Smooth muscle cell (in vitro differentiated cells): ENCODE measurements around the gene PLXNA4. TPM values are rescaled to one million over a fixed set of nuclear protein-coding genes. Genes with fewer than 3 reads are reported as not detected.

Experiments
- DNase-seq: peaks from one replicate; lab custom pipeline; 2025; ENCODE audit not compliant: unreplicated experiment; lab: John Stamatoyannopoulos, UW
- H2AFZ ChIP-seq: fragments of 200-600 bp; sonication (generic); 2 replicates; pipeline ENCODE4 v1.6.0; 2016; ENCODE audit warnings: antibody characterized with exemption, low read depth, mild to moderate bottlenecking
- H3F3A ChIP-seq: fragments of 200-600 bp; sonication (generic); 2 replicates; pipeline ENCODE4 v1.6.0; 2017; ENCODE audit warnings: antibody characterized with exemption, low read depth
- H3K27ac ChIP-seq: fragments of 200-600 bp; sonication (generic); 2 replicates; pipeline ENCODE4 v1.5.1; 2016; ENCODE audit warnings: low read depth, mild to moderate bottlenecking
- H3K27me3 ChIP-seq: fragments of 200-600 bp; sonication (generic); 2 replicates; pipeline ENCODE4 v1.6.1; 2016; ENCODE audit warnings: low read depth, mild to moderate bottlenecking
- H3K36me3 ChIP-seq: fragments of 200-600 bp; sonication (generic); 2 replicates; pipeline ENCODE4 v1.5.1; 2016; ENCODE audit warnings: low read depth
- H3K4me1 ChIP-seq: fragments of 200-600 bp; sonication (generic); 2 replicates; pipeline ENCODE4 v1.5.1; 2016; ENCODE audit warnings: low read depth
- H3K4me2 ChIP-seq: fragments of 200-600 bp; sonication (generic); 2 replicates; pipeline ENCODE4 v1.6.0; 2016; ENCODE audit warnings: mild to moderate bottlenecking
- H3K4me3 ChIP-seq: fragments of 200-600 bp; sonication (generic); 2 replicates; pipeline ENCODE4 v1.5.1; 2016; ENCODE audit warnings: mild to moderate bottlenecking
- H3K79me2 ChIP-seq: fragments of 200-600 bp; sonication (generic); 2 replicates; pipeline ENCODE4 v1.6.0; 2016; ENCODE audit warnings: low read depth, mild to moderate bottlenecking
- H3K9ac ChIP-seq: fragments of 200-600 bp; sonication (generic); 2 replicates; pipeline ENCODE4 v1.6.0; 2016; ENCODE audit warnings: low read depth
- H3K9me3 ChIP-seq: fragments of 200-600 bp; sonication (generic); replicated peaks from 2 replicates; pipeline ENCODE4 v1.5.1; 2016; ENCODE audit warnings: low read depth
- H4K20me1 ChIP-seq: fragments of 200-600 bp; sonication (generic); 2 replicates; pipeline ENCODE4 v1.6.0; 2016; ENCODE audit warnings: low read depth
- CTCF ChIP-seq: fragments of 200-600 bp; sonication (generic); IDR thresholded peaks from 2 replicates; pipeline ENCODE4 v1.5.1; 2017; ENCODE audit warnings: borderline replicate concordance, mild to moderate bottlenecking, antibody characterized with exemption; ENCODE audit not compliant: insufficient read depth, poor library complexity, severe bottlenecking
- WGBS: methylation state at CpG from one replicate; pipeline ENCODE4 v1.1.7; 2016; ENCODE audit warnings: low lambda C conversion rate; 5-methylcytosine and 5-hydroxymethylcytosine counted together
- polyA plus RNA-seq: library from polyadenylated mRNA; unstranded; fragments of >200 nt; fragmentation: Nextera tagmentation; extraction: Ambion mirVana; gene quantifications from 2 replicates; pipeline ENCODE4 v1.2.1, GENCODE V29; 2016
- total RNA-seq: library from RNA; depleted of rRNA; stranded (reverse); fragments of >200 nt; gene quantifications from 2 replicates; pipeline ENCODE4 v1.2.3, GENCODE V29; 2014

PLXNA4 gene
- total and polyA plus RNA-seq, 2 experiments from 2014 or later = 8.5 to 9.9 TPM

GRCh38 chr7:132398253-132398925 is 177.9 kb downstream of the PLXNA4 start:
- no peak for DNase-seq
- H3K27me3 ChIP-seq = no peaks in the 10 kb centered on the region
- no peaks in the 10 kb centered on the region for H3K9me3 ChIP-seq
- H3K4me1 ChIP-seq = no peaks in the 10 kb centered on the region
- no peak for TF ChIP-seq CTCF
- no peak overlapping the region for H3K4me3 ChIP-seq
- no peaks in the 10 kb centered on the region for H4K20me1 ChIP-seq
- H3K27ac ChIP-seq = no peak overlapping the region
- H3K9ac ChIP-seq = no peak overlapping the region
- WGBS = 87% methylated on average over 14 of the region's 14 CpGs
- no peaks in the 10 kb centered on the region for H3K79me2 ChIP-seq
- no peaks in the 10 kb centered on the region for H3K36me3 ChIP-seq
- H3F3A ChIP-seq = no peaks in the 10 kb centered on the region
- H2AFZ ChIP-seq = no peak overlapping the region
- no peak overlapping the region for H3K4me2 ChIP-seq

- H3K9me3 ChIP-seq = no peaks in the 10 kb centered on the region
- DNase-seq = no peak
- H3K36me3 ChIP-seq = no peaks in the 10 kb centered on the region
- WGBS = 75% methylated on average over 5 of the region's 5 CpGs
- no peaks in the 10 kb centered on the region for H4K20me1 ChIP-seq
- no peaks in the 10 kb centered on the region for H3K79me2 ChIP-seq
- no peaks in the 10 kb centered on the region for H3K4me1 ChIP-seq
- H3F3A ChIP-seq = no peaks in the 10 kb centered on the region
- no peak overlapping the region for H3K27ac ChIP-seq
- no peak overlapping the region for H2AFZ ChIP-seq
- TF ChIP-seq CTCF = no peak
- no peak overlapping the region for H3K4me2 ChIP-seq
- H3K9ac ChIP-seq = no peak overlapping the region
- no peak overlapping the region for H3K4me3 ChIP-seq
- no peaks in the 10 kb centered on the region for H3K27me3 ChIP-seq
Measured at GRCh38 chr7:132397070-132397469, 179.2 kb downstream of the PLXNA4 start.

- Histone ChIP-seq H3K79me2 (no peaks in the 10 kb centered on the region), H3K36me3 (no peaks in the 10 kb centered on the region), H3F3A (no peaks in the 10 kb centered on the region), H3K27me3 (no peaks in the 10 kb centered on the region), H3K9ac (no peak overlapping the region), H3K4me1 (no peaks in the 10 kb centered on the region), H3K9me3 (no peaks in the 10 kb centered on the region), H2AFZ (no peak overlapping the region), H4K20me1 (no peaks in the 10 kb centered on the region), H3K4me2 (no peak overlapping the region), H3K27ac (no peak overlapping the region), H3K4me3 (no peak overlapping the region)
- TF ChIP-seq CTCF = no peak
- DNase-seq = no peak
- 95% methylated on average over 4 of the region's 4 CpGs for WGBS
Measured at GRCh38 chr7:132395361-132395760, 180.9 kb downstream of the PLXNA4 start.
